Neural progenitor cell (in vitro differentiated cells): Measurements from ENCODE around the gene C1QA. TPM values are rescaled to one million over a fixed set of nuclear protein-coding genes. Genes with fewer than 3 reads are reported as not detected.

Source experiments
- DNase-seq: peaks from one replicate; pipeline ENCODE4 v3.0.0-alpha.2; 2016; ENCODE audit warnings: low spot score
- H2AFZ ChIP-seq: fragments of 200-600 bp; sonication (generic); replicated peaks from 2 replicates; pipeline ENCODE4 v1.6.1; 2016; ENCODE audit warnings: antibody characterized with exemption
- H3F3A ChIP-seq: fragments of 200-600 bp; sonication (generic); 2 replicates; pipeline ENCODE4 v1.6.1; 2016; ENCODE audit warnings: antibody characterized with exemption, low read depth
- H3K27ac ChIP-seq: fragments of 200-600 bp; sonication (generic); 2 replicates; pipeline ENCODE4 v1.5.1; 2016; ENCODE audit warnings: mild to moderate bottlenecking
- H3K27me3 ChIP-seq: fragments of 200-600 bp; sonication (generic); 2 replicates; pipeline ENCODE4 v1.6.1; 2016; ENCODE audit warnings: mild to moderate bottlenecking, moderate library complexity
- H3K36me3 ChIP-seq: fragments of 200-600 bp; sonication (generic); 2 replicates; pipeline ENCODE4 v1.5.1; 2016
- H3K4me1 ChIP-seq: fragments of 200-600 bp; sonication (generic); 2 replicates; pipeline ENCODE4 v1.6.1; 2016; ENCODE audit warnings: mixed run types
- H3K4me2 ChIP-seq: fragments of 200-600 bp; sonication (generic); 2 replicates; pipeline ENCODE4 v1.6.1; 2016
- H3K4me3 ChIP-seq: fragments of 200-600 bp; sonication (generic); 2 replicates; pipeline ENCODE4 v1.5.1; 2016
- H3K79me2 ChIP-seq: fragments of 200-600 bp; sonication (generic); 2 replicates; pipeline ENCODE4 v1.6.1; 2016; ENCODE audit warnings: low read depth
- H3K9ac ChIP-seq: fragments of 200-600 bp; sonication (generic); 2 replicates; pipeline ENCODE4 v1.6.1; 2016
- H3K9me3 ChIP-seq: fragments of 200-600 bp; sonication (generic); 2 replicates; pipeline ENCODE4 v1.5.1; 2016; ENCODE audit warnings: low read depth
- H4K20me1 ChIP-seq: fragments of 200-600 bp; sonication (generic); 2 replicates; pipeline ENCODE4 v1.6.1; 2016; ENCODE audit warnings: low read depth
- H3K27ac Mint-ChIP-seq: 3 replicates; pipeline ENCODE4 v1.8.0; 2021; ENCODE audit warnings: mixed read lengths
- H3K27me3 Mint-ChIP-seq: 2 replicates; pipeline ENCODE4 v1.8.0; 2022; ENCODE audit warnings: low read depth, mild to moderate bottlenecking, inconsistent platforms, moderate library complexity, mixed read lengths; ENCODE audit not compliant: insufficient read depth
- H3K36me3 Mint-ChIP-seq: 3 replicates; pipeline ENCODE4 v1.8.0; 2021; ENCODE audit warnings: mixed read lengths
- H3K4me1 Mint-ChIP-seq: 3 replicates; pipeline ENCODE4 v1.8.0; 2021; ENCODE audit warnings: mixed read lengths
- H3K4me3 Mint-ChIP-seq: 3 replicates; pipeline ENCODE4 v1.8.0; 2021; ENCODE audit warnings: mild to moderate bottlenecking, moderate library complexity, mixed read lengths
- H3K9me3 Mint-ChIP-seq: 3 replicates; pipeline ENCODE4 v1.8.0; 2020; ENCODE audit warnings: mixed read lengths
- CTCF ChIP-seq: fragments of 200-600 bp; sonication (generic); IDR thresholded peaks from 2 replicates; pipeline ENCODE4 v1.5.1; 2017; ENCODE audit warnings: antibody characterized with exemption, mild to moderate bottlenecking
- EZH2 ChIP-seq: fragments of 200-600 bp; sonication (generic); IDR thresholded peaks from 2 replicates; pipeline ENCODE4 v1.6.1; 2017; ENCODE audit warnings: antibody characterized with exemption, mild to moderate bottlenecking, moderate library complexity
- EZH2phosphoT487 ChIP-seq: fragments of 200-600 bp; sonication (generic); IDR thresholded peaks from 2 replicates; pipeline ENCODE4 v1.6.1; 2017; ENCODE audit warnings: antibody characterized with exemption
- total RNA-seq: library from RNA; depleted of rRNA; stranded (reverse); fragments of >200 nt; gene quantifications from 2 replicates; pipeline ENCODE4 v1.2.3, GENCODE V29; 2015; ENCODE audit warnings: low replicate concordance

C1QA gene
- total RNA-seq, 1 donor from 2014 or later: not detected

GRCh38 chr1:22591576-22591975, 44.9 kb upstream of the C1QA start:
- no peak overlapping the region for H2AFZ ChIP-seq
- H3K4me2 ChIP-seq: no peak overlapping the region
- no peaks in the 10 kb centered on the region for H3K9me3 Mint-ChIP-seq
- H3F3A ChIP-seq: no peaks in the 10 kb centered on the region
- no peaks in the 10 kb centered on the region for H3K36me3 Mint-ChIP-seq
- H3K4me1 Mint-ChIP-seq: no peaks in the 10 kb centered on the region
- peak overlapping the region; percentile 7 for H3K27ac Mint-ChIP-seq
- H3K4me3 Mint-ChIP-seq: no peak overlapping the region
- H3K9ac ChIP-seq: no peak overlapping the region
- H3K27ac ChIP-seq: no peak overlapping the region
- no peaks in the 10 kb centered on the region for H3K36me3 ChIP-seq
- no peaks in the 10 kb centered on the region for H3K4me1 ChIP-seq
- no peaks in the 10 kb centered on the region for H3K79me2 ChIP-seq
- no peak overlapping the region for H3K4me3 ChIP-seq
- no peak for DNase-seq
- H3K9me3 ChIP-seq: no peaks in the 10 kb centered on the region
- H4K20me1 ChIP-seq: no peaks in the 10 kb centered on the region
- TF ChIP-seq CTCF: no peak
- TF ChIP-seq EZH2: no peak
- TF ChIP-seq EZH2phosphoT487: no peak
- peaks cover 17% of the 10 kb centered on the region for H3K27me3 Mint-ChIP-seq
- H3K27me3 ChIP-seq: peaks cover 18% of the 10 kb centered on the region

DNA sequence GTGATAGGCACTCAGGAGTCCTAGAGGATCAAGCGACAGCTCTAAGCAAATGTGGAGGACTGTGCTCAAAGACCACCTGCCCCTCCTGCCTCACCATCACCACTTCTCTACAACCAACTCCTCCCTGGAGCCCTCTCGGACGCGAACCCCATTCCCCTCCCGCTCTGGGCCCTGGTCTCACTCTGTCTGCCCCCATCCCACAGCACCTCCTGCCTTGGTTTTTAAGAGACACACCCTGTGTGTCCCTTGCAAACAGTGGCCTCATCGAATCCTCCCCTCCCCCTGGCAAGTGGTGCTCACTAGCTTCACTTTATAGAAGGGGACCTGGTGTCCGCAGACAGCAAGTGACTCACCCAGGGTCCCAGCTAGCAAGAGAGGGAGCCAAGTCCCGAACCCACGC, 44.4 kb upstream of the C1QA start:
- Mint-ChIP-seq H3K27me3 (peaks cover 16% of the 10 kb centered on the region), H3K4me1 (no peaks in the 10 kb centered on the region), H3K9me3 (no peaks in the 10 kb centered on the region), H3K36me3 (no peaks in the 10 kb centered on the region), H3K4me3 (peak overlapping the region; percentile 54), H3K27ac (peak overlapping the region; percentile 7)
- Histone ChIP-seq H3K79me2 (no peaks in the 10 kb centered on the region), H3K27ac (no peak overlapping the region), H3F3A (no peaks in the 10 kb centered on the region), H4K20me1 (no peaks in the 10 kb centered on the region), H3K36me3 (no peaks in the 10 kb centered on the region), H3K9ac (no peak overlapping the region), H3K4me1 (no peaks in the 10 kb centered on the region), H3K4me2 (no peak overlapping the region), H3K4me3 (no peak overlapping the region), H3K9me3 (no peaks in the 10 kb centered on the region), H2AFZ (no peak overlapping the region), H3K27me3 (peaks cover 18% of the 10 kb centered on the region)
- no peak for DNase-seq
- no peak for TF ChIP-seq EZH2
- TF ChIP-seq CTCF: no peak
- TF ChIP-seq EZH2phosphoT487: no peak

DNA sequence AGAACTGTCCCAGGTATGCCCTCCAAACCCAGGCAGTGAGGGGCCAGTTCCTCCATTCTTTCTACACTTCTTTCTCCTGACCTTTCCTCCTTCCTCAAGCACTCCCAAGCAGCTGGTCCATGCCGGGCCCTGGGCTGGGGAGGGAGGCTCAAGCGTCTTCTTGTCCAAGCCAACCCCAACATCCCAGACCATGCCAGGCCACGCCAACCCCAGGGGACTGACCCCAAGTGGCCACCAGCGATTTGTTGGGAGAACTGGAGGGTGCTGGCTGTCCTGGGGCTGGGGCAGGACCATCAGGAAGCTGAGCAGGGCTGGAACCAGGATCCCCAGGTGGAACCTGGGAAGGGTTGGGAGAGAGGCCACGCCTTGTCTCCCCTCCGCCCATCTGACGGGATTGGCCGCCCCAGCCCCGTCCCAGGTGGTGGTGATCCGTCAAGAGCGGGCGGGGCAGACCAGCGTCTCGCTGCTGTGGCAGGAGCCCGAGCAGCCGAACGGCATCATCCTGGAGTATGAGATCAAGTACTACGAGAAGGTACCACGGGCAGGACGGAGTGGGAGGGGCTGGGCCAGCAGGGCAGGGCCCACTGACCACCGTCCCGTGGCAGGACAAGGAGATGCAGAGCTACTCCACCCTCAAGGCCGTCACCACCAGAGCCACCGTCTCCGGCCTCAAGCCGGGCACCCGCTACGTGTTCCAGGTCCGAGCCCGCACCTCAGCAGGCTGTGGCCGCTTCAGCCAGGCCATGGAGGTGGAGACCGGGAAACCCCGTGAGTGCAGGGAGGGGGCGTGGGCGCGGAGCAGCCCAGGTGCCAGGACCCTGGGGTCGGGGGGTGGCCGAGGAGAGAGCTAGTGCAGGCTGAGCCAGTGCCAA, 43.3 kb upstream of the C1QA start:
- Mint-ChIP-seq H3K27ac (no peak overlapping the region), H3K4me1 (no peaks in the 10 kb centered on the region), H3K9me3 (no peaks in the 10 kb centered on the region), H3K4me3 (no peak overlapping the region), H3K27me3 (peaks cover 16% of the 10 kb centered on the region), H3K36me3 (no peaks in the 10 kb centered on the region)
- no peaks in the 10 kb centered on the region for H3K36me3 ChIP-seq
- no peak overlapping the region for H3K4me3 ChIP-seq
- no peaks in the 10 kb centered on the region for H3K79me2 ChIP-seq
- no peak for TF ChIP-seq EZH2
- no peak for TF ChIP-seq CTCF
- no peak for TF ChIP-seq EZH2phosphoT487
- peaks cover 18% of the 10 kb centered on the region for H3K27me3 ChIP-seq
- H3K9me3 ChIP-seq: no peaks in the 10 kb centered on the region
- no peaks in the 10 kb centered on the region for H3F3A ChIP-seq
- H2AFZ ChIP-seq: no peak overlapping the region
- H3K9ac ChIP-seq: no peak overlapping the region
- H3K4me1 ChIP-seq: no peaks in the 10 kb centered on the region
- H4K20me1 ChIP-seq: no peaks in the 10 kb centered on the region
- no peak overlapping the region for H3K27ac ChIP-seq
- no peak for DNase-seq
- no peak overlapping the region for H3K4me2 ChIP-seq
